Stimulated activated CD8-positive, alpha-beta memory T cell treated with anti-CD3 and anti-CD28 coated beads, Interleukin-7, amount 100 ng/mL, for 24 hours (primary cell): ENCODE results near the gene CEMIP.

Source experiments
- DNase-seq: peaks from one replicate; pipeline ENCODE4 v3.0.0-alpha.2; 2020; ENCODE audit warnings: low read depth

Gene CEMIP

DNA sequence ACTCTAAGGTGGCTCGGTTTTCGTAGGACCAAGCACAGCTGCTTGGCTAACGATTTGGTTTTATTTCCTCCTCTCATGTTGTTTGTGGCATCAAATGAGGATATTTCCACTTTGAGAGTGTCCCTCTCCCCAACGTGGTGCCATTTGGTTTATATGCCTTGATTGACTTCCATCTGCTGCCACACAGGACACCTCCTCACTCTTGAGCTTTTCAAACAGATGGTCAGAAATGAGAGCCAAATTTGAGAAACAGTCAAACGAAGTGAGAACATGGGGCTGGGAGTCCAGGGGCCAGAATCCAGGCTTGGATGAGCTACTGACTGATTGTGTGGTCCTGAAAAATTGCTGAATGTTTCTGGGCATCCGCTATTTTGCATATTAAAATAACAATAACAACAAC, 43.5 kb downstream of the CEMIP start:
- no peak for DNase-seq

DNA sequence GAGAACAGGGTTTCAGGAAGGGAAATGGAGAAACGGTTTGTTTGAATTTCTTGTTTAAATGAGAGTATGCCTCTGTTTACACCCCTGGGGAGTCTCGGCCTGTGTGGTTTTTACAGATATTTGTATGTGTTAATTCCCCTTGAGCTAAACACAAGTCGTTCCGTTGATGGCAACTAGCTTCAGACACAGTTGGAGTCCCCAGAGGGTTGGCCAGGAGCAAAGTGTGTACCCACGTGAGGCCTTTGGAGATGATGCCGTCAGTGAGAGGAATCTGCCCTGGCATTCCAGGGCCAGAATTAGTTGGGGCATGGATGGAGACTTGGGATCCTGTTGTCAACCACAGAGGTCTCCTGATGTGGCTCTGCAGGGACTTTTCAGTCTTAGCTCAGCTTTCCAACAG, 44.0 kb downstream of the CEMIP start:
- no peak for DNase-seq

DNA sequence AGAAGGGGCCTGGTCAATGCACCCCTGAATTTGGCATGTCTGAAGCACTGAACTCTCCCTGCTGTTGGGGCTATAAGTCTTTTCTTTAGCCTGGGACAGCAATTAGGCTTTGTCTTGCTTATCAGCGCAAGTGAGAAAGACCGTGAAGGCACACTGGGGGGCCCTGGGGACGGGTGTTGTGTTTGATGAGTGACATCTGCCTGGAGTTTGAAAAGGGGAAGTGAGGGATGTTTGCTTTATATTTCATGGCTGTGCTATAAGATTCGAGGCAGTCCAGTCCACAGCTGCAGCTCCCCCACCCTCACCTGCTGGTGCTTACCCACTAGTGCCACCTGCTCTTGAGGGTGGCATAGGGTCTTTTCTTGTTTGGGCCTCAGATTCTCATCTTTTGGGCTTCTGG, 44.8 kb downstream of the CEMIP start:
- DNase-seq: no peak

DNA sequence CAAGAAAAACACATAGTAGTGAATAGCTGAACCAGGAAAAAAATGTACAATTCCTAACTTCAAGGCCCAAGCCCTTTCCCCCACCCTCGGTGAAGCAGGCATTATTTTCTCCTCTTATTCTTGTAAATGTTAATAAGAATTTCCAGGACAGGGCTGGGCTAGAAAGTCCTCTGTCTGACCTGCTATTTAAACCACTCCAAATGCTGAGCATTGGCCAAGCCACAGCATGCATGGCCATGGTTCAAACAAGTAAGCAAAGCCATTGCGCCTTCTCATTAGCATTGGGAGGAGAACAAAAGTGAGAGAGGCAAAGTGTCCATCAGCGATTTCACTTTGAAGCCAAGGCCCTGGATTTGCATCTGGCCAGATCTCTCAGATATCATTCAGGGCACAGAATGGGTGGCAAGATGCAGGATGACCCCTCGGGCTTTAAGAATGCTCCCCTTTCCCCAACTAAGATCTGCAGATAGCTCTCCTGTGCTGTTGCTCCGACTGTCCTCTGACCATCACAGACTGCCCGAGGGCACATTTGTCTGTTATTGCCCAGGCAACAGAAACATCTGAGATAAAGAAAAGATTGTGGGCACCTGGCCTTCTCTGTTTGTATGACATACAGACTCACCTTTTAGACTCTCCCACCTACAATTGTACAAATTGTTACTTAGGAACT, 46.3 kb downstream of the CEMIP start:
- DNase-seq: no peak

DNA sequence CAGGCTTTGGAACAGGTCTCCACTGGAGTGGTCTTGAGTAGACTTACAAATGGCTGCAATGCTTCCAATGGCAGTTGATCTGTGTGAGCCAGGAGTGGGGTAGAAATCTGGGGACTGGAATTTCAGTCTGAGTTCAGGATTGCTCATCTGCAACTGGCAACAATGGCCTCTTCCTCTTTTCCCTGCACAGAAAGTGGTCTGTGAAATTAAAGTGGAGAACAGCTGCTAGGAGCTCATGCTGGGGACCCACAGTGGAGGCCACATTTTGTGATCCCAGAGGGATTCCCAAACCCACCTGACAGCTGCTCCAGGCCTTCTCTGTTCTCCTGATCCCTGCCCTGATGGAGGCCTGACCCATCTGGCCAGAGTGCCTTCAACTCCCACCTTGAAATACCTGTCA, 49.6 kb downstream of the CEMIP start:
- DNase-seq: no peak

- DNase-seq: no peak
Observed at GRCh38 chr15:80830677-80831076, 51.5 kb downstream of the CEMIP start.

GRCh38 chr15:80831192-80831591, 52.0 kb downstream of the CEMIP start:
- DNase-seq: no peak

DNA sequence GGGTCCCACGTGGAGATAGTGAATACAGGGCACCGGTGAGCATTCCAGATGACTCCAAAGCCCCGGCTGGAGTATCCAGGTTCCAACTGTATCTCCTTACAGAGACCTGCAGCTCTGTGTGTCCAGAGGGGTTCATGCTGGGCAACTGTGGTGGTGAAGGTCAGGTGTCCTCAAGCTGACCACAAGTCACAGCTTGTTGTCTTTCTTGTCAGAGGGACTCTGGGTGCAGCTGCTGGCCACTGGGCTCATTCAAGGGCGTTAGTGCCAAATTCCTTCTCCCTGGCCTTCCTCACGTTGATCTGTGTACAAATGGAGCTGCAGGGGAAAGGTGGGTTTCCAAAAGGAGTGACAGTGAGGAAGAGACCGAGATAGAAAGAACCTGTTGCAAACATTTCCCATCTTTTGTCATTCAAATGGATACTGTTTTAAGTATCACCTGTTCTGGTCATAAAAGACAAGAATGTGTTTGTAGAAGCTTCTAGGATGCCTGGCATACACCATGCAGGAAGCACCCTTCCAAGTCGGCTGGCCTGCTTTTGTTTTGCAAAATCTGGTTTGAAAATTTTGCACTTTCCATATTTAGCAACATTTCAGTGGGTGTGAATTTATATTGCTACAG, 52.5 kb downstream of the CEMIP start:
- DNase-seq: no peak

GRCh38 chr15:80832686-80833085, 53.5 kb downstream of the CEMIP start:
- no peak for DNase-seq

- no peak for DNase-seq
Observed at GRCh38 chr15:80834402-80834801, 55.2 kb downstream of the CEMIP start.

DNA sequence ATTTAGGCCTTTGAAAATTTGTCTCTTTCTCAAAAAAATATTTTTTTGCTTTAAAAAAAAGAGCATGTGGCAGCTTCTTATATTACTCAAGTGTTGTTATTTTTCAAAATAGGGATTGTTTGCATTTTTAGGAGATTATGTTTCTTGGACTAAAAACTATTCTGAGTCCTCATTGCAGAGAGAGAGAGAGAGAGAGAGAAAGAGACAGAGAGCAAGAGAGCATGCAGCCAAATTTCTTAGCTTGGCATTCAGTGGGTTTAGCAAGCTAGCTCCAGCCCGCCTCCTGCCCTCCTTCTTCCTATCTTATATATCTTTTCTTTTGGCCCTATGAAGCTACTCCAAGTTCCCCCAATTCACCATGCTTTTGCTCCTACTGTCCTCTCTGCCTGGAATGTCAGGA, 55.7 kb downstream of the CEMIP start:
- DNase-seq: no peak

- no peak for DNase-seq
Observed at GRCh38 chr15:80835336-80835735, 56.2 kb downstream of the CEMIP start.

GRCh38 chr15:80836223-80836622, 57.1 kb downstream of the CEMIP start:
- DNase-seq: no peak

GRCh38 chr15:80837006-80837405, 57.8 kb downstream of the CEMIP start:
- no peak for DNase-seq

DNA sequence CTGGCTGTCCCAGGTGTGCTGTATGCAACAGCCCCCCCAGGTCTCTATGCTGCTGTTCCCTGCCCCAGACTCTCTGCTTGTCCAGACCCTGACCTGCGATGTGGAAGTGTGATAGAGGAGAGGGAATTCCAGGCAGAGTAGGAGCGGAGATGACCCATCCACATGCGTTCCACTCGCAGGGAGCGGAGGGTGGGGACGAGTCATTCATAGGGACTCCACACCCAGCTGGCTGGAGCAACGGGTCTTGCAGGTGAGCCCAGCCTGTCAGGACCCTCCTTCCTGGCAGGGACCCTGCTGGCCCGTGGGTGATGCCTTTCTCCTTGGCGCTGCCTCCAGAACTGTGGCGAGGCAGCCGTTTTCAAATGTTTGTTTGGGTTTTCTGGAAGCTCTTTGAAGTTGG, 58.8 kb downstream of the CEMIP start:
- no peak for DNase-seq

DNA sequence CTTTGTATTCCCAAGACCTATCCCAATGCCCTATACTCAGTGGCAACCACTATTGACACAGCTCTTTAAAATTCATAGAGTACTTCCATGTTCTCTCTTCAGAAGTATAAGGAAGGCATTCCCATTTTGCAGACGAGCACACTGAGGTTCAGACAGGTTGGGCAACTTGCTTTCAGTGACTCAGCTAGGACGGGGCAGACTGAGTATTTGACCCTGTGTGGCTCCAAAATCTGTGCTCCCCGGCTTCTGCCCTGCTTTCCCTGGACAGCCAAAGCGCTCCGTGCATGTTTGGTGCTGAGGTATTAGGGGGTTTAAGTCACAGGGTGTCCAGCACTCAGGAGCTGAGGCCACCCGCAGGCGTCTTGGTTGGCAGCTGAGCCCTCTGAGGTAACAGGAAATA, 59.5 kb downstream of the CEMIP start:
- no peak for DNase-seq

GRCh38 chr15:80839764-80840130, 60.6 kb downstream of the CEMIP start:
- DNase-seq: no peak

- no peak for DNase-seq
Observed at GRCh38 chr15:80840182-80841130, 61.3 kb downstream of the CEMIP start.

GRCh38 chr15:80841541-80841940, 62.4 kb downstream of the CEMIP start:
- no peak for DNase-seq

DNA sequence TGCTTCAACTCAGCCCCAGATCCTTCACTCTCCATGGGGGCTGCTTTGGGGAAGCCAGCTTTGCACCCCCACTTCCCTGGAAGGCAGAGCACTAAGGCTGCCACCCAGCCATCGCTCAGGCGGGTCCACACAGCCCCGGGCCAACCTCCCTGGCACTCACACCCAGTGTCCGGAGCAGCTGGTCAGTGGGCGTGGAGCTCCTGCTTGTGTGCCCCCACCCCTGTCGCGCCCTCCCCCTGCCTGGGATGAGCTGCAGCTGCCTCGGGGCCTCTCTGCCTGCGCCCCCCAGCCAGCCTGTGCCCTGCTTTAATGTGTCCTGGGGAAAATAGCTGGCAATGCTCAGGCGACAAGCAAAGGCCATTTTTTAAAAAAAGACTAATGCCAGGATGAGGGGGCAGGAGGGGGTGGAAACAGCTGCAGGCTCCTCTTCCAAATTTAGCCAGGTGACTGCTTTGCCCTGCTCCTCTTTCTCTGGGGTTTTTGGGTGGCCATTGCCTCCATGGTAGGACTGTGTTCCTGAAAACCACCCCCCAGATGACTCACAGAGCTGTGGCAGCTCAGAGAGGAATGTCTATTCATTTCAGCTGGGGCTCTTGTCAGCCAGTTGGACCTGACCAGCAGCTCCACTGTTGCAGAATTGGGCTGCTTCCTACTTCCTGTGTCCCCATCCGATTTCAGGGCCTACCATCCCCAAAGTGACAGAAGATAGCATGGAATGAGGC, 65.0 kb downstream of the CEMIP start:
- no peak for DNase-seq

DNA sequence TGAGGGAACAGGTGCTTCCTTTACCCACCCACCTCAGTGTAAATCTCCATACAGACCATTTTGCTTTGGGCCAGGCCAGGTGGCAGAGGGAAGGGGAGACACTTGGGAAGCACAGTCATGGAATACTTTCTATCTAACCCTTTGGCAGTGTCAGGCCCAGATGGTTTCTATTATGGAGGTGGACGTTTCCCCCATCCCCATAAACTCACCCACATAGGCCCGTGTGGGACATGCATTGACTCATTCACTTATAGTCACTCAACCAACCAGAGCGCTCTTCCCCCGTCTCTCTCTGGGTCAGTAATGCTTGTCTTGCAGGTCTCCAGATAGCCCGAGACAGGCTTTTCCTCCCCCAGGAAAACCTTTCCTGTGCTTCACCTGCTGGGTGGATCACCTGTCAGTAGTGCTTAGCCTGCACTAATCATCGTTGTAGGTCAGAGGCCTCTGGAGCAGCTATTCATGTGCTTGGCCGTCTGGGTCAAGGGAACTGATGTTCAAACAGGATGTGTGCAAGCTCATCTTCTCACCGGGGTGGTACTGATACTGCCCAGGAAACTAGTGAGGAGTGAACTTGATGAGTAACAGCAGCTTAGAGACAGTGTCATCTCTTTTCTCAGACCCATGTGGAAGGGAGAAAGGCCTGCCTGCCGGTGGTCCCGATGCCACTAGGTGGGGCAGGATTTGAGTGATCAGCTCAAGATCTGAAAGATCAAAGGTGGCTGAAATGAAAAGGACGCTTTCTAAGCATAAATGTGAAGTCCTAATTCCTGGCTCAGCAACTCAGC, 67.1 kb downstream of the CEMIP start:
- DNase-seq: no peak

- DNase-seq: no peak
Observed at GRCh38 chr15:80849308-80849707, 70.1 kb downstream of the CEMIP start.
